ENCODE measurements around the gene METAP1D.
"Not testable (repeated sequence)": the region's sequence is repeated elsewhere in the genome, so short reads cannot be mapped to it uniquely, and the experiment has no call there.

Gene METAP1D

DNA sequence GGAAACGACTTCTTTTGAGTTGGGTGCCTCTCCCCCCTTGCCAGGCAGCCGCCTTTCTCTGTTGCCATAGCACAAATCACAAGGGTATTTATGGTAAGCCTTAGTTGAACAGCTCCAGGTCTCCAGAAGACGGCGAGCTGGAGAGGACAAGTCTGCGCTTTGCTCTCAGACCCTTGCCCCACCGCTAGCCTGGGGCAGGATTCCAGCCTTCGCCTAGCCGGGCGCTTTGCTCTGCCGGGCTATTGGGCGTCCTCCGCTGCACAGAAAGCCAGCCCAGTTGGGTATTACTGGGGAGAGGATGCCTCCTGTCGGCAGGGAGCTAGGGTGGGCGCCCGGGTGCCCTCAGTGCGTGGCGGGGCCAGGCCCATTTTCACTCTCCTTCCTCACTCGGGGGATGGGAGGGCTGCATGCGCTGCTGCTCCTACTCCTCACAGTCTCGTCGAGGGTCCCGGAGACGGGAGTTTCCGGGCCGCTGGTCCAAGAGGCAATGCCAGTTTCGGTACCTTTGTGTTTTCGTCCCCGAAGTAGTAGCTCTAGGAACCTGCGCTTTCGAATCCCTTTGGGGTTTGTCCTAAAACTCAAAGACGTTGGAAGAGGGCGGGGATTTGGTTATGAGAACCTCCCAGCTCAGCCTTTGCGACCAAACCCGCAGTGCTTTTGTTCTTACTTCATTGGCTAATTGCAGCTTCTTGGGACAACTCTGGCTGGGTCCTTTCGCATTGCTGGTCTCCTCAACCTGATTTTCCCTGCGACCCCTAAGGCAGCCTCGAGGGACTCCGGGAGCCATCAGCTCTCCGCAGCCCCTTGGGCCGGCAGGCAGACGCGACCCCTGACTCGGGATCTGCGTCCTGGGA, 106.6 kb downstream of the METAP1D start:
- Histone ChIP-seq H3K9me3 (ENCODE audit: control insufficient read depth, low read length) (no peaks in the 10 kb centered on the region), H3K27ac (ENCODE audit: low read depth, low read length, severe bottlenecking) (no peak overlapping the region), H3K36me3 (ENCODE audit: control insufficient read depth, insufficient read depth, low read length) (no peaks in the 10 kb centered on the region), H3K4me1 (ENCODE audit: control insufficient read depth, insufficient read depth, low read length, poor library complexity, severe bottlenecking) (peaks cover 4% of the 10 kb centered on the region), H3K4me3 (ENCODE audit: extremely low read depth, insufficient read depth, low read length, poor library complexity, severe bottlenecking) (peak overlapping the region; percentile 23)
- WGBS, 2 experiments (ENCODE audit: insufficient coverage in 2 of 2) = 8 to 10% methylated on average over 36 to 43 of the region's 44 CpGs

DNA sequence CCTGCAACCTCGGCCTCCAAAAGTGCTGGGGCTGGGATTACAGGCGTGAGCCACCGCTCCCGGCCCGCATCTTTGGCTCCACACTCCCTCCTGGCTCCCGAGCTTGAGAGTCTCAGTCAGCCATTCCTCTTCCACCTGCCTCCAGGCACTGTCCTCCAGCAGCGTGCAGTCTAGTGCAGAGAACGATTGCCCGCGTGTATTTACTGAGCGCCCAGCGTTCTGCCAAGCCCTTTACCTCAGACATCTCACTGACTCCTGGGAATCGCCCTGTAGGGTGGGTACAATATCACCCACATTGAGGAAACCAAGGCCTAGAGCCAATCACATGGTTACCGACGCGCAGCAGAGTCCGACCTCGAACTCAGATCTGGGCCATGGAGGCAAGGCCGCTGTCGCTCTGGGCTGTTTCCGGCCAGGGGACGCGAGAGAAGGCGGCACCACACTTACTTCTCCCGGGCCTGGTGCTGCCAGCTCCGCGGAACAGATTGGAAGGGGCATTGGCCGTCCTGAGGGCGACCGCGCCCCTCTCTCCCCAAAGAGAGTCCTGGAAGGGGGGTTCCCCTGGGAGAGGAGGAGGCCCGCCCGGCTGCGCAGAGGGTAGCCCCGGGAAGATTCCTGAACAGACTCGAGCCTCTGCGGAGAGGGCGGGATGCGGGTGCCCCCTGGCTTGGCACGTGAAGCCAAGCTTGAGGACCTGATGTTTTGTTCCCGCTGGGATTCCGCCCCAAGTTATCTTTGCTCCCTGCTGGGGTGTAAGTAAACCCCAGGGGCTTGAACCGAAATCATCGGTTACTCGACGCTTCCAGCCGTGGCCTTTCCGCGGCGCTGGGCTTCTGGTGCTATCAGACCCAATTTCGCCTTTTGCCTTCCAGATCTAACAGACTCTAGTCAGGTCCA, 108.2 kb downstream of the METAP1D start:
- WGBS, 2 experiments (ENCODE audit: insufficient coverage in 2 of 2) = 93 to 94% methylated on average over 44 to 51 of the region's 51 CpGs
- H3K36me3 ChIP-seq (ENCODE audit: control insufficient read depth, insufficient read depth, low read length) = no peaks in the 10 kb centered on the region
- no peak overlapping the region for H3K27ac ChIP-seq (ENCODE audit: low read depth, low read length, severe bottlenecking)
- no peak overlapping the region for H3K4me3 ChIP-seq (ENCODE audit: extremely low read depth, insufficient read depth, low read length, poor library complexity, severe bottlenecking)
- no peaks in the 10 kb centered on the region for H3K9me3 ChIP-seq (ENCODE audit: control insufficient read depth, low read length)
- peaks cover 4% of the 10 kb centered on the region for H3K4me1 ChIP-seq (ENCODE audit: control insufficient read depth, insufficient read depth, low read length, poor library complexity, severe bottlenecking)

DNA sequence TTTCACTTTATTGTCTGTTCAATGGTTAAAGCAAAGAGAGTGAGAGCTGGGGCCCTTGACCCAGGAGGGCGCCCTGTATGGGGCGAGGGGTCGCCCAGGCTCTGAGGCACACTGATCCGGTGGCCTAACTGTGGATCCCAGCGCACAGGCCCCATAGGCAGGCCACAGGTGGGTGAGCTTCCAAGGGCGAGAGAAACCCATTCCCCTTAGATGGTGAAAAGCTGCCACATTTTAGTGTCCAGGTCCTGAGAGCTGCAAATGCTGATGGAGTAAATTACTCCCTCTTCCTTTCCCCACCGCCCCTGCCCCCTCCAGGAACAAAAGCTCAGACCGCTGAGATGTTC, 108.8 kb downstream of the METAP1D start:
- Histone ChIP-seq H3K4me3 (ENCODE audit: extremely low read depth, insufficient read depth, low read length, poor library complexity, severe bottlenecking) (no peak overlapping the region), H3K9me3 (ENCODE audit: control insufficient read depth, low read length) (no peaks in the 10 kb centered on the region), H3K36me3 (ENCODE audit: control insufficient read depth, insufficient read depth, low read length) (no peaks in the 10 kb centered on the region), H3K4me1 (ENCODE audit: control insufficient read depth, insufficient read depth, low read length, poor library complexity, severe bottlenecking) (no peaks in the 10 kb centered on the region), H3K27ac (ENCODE audit: low read depth, low read length, severe bottlenecking) (no peak overlapping the region)
- 88 to 96% methylated on average over 4 to 7 of the region's 8 CpGs for WGBS, 2 experiments (ENCODE audit: insufficient coverage in 2 of 2)

DNA sequence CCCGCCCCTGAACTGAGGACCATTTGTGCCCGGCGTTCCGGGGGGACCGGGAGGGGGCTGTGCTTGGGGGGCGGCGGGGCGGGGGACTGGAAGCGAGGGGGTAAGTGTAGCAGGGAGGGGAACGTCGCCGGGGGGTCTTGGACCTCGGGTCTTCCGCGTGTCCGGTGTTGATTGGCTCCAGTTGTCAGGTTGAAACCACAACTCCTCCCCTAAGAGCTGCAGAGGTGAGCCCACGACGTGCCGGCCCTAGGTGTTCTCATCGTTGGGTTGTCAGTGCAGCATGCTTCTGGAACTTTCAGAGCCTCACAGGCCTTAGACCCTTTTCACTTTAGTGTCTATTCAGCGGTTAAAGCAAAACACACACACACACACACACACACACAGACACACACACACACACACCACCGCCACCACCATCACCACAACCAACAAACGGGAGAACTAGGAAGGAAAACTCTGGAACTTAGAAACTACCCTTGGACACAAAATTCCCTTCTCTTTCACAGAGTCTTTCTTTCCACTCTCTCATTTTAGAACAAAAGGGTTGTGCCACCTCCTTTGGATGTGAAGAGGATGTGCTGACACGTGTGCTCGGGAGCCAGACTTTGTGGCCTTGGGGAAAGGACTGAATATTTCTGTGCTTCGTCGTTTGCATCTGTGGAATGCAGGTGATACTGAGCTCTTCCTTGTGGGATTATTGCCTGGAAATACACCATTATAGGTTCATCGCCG, 109.7 kb downstream of the METAP1D start:
- Histone ChIP-seq H3K4me1 (ENCODE audit: control insufficient read depth, insufficient read depth, low read length, poor library complexity, severe bottlenecking) (no peaks in the 10 kb centered on the region), H3K4me3 (ENCODE audit: extremely low read depth, insufficient read depth, low read length, poor library complexity, severe bottlenecking) (no peak overlapping the region), H3K27ac (ENCODE audit: low read depth, low read length, severe bottlenecking) (no peak overlapping the region), H3K9me3 (ENCODE audit: control insufficient read depth, low read length) (no peaks in the 10 kb centered on the region), H3K36me3 (ENCODE audit: control insufficient read depth, insufficient read depth, low read length) (no peaks in the 10 kb centered on the region)
- WGBS, 2 experiments (ENCODE audit: insufficient coverage in 2 of 2) = 81 to 82% methylated on average over 15 to 16 of the region's 29 CpGs

DNA sequence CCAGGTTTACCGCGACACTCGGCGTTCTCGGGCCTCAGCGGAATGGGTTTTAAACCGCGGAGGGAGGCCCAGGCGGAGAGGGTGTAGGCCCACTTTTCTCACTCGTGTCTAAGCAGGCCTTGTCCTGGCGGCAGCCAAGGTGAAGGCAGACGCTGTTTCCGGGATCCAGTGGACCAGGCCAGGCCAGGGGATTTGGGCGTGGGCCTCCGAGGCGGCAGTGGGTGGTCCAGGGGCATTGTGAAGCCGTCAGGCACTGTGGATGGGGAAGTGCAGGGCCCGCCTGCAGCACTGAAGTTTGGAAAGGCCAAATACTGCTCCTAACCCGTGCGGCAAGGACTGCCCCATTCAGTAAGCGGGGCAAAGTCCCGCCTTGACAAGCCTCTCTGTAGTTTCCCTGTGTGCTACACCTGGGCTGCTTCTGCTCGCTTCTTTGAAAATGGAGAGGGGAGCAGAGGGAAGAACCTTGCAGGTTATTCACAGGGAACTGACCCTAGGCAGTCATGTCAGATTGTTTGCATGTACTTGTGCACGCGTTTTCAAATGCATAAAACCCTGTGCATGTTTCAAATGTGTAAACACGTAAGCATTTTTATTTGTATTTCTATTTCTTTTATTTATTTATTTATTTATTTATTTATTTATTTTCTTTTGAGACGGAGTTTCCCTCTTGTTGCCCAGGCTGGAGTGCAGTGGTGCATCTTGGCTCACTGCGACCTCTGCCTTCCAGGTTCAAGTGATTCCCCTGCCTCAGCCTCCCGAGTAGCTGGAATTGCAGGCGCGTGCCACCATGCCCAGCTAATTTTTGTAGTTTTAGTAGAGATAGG, 110.4 kb downstream of the METAP1D start:
- H3K4me1 ChIP-seq (ENCODE audit: control insufficient read depth, insufficient read depth, low read length, poor library complexity, severe bottlenecking) = no peaks in the 10 kb centered on the region
- WGBS, 2 experiments (ENCODE audit: insufficient coverage in 2 of 2) = 79 to 86% methylated on average over 27 to 30 of the region's 31 CpGs
- H3K27ac ChIP-seq (ENCODE audit: low read depth, low read length, severe bottlenecking) = no peak overlapping the region
- no peak overlapping the region for H3K4me3 ChIP-seq (ENCODE audit: extremely low read depth, insufficient read depth, low read length, poor library complexity, severe bottlenecking)
- H3K36me3 ChIP-seq (ENCODE audit: control insufficient read depth, insufficient read depth, low read length) = no peaks in the 10 kb centered on the region
- no peaks in the 10 kb centered on the region for H3K9me3 ChIP-seq (ENCODE audit: control insufficient read depth, low read length)

DNA sequence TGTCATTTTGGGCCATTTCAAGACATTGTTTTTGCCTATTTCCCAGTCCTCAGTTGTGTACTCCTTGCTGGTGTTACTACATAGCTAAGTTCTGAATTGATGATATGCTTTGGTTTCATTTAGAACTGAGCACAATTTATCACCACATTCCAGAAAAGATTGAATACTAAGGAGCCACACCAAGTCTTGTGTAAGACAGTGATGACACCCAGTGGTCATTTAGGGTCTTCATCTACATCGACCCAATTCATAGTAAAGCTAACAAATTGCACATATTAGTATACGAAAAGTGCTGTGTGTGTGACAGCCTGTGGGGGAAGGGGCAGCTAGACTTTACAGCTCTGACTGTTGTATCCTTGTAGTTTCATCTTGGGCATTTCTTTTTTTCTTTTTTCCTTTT, 113.9 kb downstream of the METAP1D start:
- no CpG with 5 or more reads among the region's 2 CpGs for WGBS, 2 experiments (ENCODE audit: insufficient coverage in 2 of 2)
- Histone ChIP-seq H3K27ac (ENCODE audit: low read depth, low read length, severe bottlenecking) (no peak overlapping the region), H3K4me3 (ENCODE audit: extremely low read depth, insufficient read depth, low read length, poor library complexity, severe bottlenecking) (no peak overlapping the region)

DNA sequence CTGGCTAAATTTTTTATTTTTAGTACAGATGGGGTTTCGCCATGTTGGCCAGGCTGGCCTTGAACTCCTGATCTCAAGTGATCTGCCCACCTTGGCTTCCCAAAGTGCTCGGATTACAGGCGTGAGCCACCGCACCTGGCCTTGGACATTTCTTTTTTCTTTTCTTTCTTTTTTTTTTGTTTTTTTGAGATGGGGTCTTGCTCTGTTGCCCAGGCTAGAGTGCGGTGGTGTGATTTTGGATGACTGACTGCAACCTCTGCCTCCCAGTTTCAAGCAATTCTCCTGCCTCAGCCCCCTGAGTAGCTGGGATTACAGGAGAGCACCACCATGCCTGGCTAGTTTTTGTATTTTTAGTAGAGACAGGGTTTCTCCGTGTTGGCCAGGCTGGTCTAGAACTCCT, 114.4 kb downstream of the METAP1D start:
- not testable (repeated sequence) for H3K9me3 ChIP-seq (ENCODE audit: control insufficient read depth, low read length); H3K4me1 ChIP-seq (ENCODE audit: control insufficient read depth, insufficient read depth, low read length, poor library complexity, severe bottlenecking); H3K27ac ChIP-seq (ENCODE audit: low read depth, low read length, severe bottlenecking); H3K4me3 ChIP-seq (ENCODE audit: extremely low read depth, insufficient read depth, low read length, poor library complexity, severe bottlenecking); H3K36me3 ChIP-seq (ENCODE audit: control insufficient read depth, insufficient read depth, low read length)
- 94 to 100% methylated on average over 2 of the region's 6 CpGs for WGBS, 2 experiments (ENCODE audit: insufficient coverage in 2 of 2)

More for the DNA sequence above, 113.9 kb downstream of the METAP1D start:
- H3K9me3 ChIP-seq (ENCODE audit: control insufficient read depth, low read length) = no peaks in the 10 kb centered on the region
- H3K4me1 ChIP-seq (ENCODE audit: control insufficient read depth, insufficient read depth, low read length, poor library complexity, severe bottlenecking) = no peaks in the 10 kb centered on the region
- H3K36me3 ChIP-seq (ENCODE audit: control insufficient read depth, insufficient read depth, low read length) = no peaks in the 10 kb centered on the region

DNA sequence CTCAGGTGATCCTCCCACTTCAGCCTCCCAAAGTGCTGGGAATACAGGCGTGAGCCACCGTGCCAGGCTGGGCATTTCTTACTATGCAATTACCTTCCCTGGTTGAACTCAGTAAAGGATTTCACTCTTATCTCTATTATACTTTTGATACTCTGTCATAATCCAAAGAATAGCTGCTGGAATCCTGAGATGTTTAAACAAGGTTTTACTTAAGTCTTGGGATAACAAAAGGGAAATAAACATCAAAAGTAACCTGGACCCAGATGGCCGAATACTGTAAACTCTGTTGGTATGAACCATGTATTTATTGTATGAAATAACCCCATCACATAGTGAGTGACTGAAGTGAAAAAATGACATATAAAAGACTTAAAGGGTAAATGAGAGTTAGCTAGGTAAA, 114.8 kb downstream of the METAP1D start:
- Histone ChIP-seq H3K36me3 (ENCODE audit: control insufficient read depth, insufficient read depth, low read length) (no peaks in the 10 kb centered on the region), H3K4me3 (ENCODE audit: extremely low read depth, insufficient read depth, low read length, poor library complexity, severe bottlenecking) (no peak overlapping the region), H3K27ac (ENCODE audit: low read depth, low read length, severe bottlenecking) (no peak overlapping the region), H3K9me3 (ENCODE audit: control insufficient read depth, low read length) (no peaks in the 10 kb centered on the region), H3K4me1 (ENCODE audit: control insufficient read depth, insufficient read depth, low read length, poor library complexity, severe bottlenecking) (no peaks in the 10 kb centered on the region)
- 85 to 89% methylated on average over 2 to 3 of the region's 3 CpGs for WGBS, 2 experiments (ENCODE audit: insufficient coverage in 2 of 2)

DNA sequence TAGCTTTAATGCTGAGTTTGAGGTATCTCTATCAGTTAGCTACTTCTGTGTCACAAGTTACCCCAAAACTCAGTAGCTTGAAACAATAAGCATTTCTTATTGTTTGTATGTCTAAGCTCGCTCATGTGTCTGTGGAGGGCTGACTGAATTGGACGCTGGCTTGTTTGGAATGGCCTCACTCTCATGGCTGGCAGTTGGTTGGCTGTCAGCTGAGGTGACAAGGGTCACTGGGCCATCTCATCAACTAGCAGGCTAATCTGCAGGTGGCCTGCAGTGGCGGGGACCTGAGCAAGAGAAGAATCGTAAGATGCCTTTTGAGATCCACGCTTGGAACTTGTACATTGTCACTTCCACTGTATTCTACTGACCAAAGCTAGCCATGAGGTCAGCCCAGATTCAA, 116.4 kb downstream of the METAP1D start:
- Histone ChIP-seq H3K36me3 (ENCODE audit: control insufficient read depth, insufficient read depth, low read length) (no peaks in the 10 kb centered on the region), H3K4me3 (ENCODE audit: extremely low read depth, insufficient read depth, low read length, poor library complexity, severe bottlenecking) (no peak overlapping the region), H3K27ac (ENCODE audit: low read depth, low read length, severe bottlenecking) (no peak overlapping the region), H3K9me3 (ENCODE audit: control insufficient read depth, low read length) (no peaks in the 10 kb centered on the region), H3K4me1 (ENCODE audit: control insufficient read depth, insufficient read depth, low read length, poor library complexity, severe bottlenecking) (no peaks in the 10 kb centered on the region)
- WGBS, 2 experiments (ENCODE audit: insufficient coverage in 2 of 2) = 83 to 89% methylated on average over 4 to 5 of the region's 5 CpGs

DNA sequence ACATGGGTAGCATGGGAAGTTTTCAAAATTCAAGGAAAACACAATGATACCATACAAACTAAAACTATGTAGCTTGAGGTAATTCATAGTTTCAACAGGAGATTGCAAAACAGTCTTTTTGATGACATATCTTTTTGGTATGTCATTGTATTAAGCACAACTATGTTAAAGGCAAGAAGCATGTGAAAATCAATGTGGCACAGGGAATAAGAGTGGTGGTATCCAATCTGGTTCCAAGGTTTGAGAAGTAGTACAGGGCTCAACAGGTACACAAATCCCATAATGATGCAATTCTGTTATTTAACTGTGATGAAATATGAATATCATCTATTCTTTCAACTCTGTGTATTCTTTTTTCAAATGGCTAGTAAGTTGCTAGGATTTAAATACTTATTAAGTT, 119.3 kb downstream of the METAP1D start:
- no peak overlapping the region for H3K27ac ChIP-seq (ENCODE audit: low read depth, low read length, severe bottlenecking)
- no peaks in the 10 kb centered on the region for H3K9me3 ChIP-seq (ENCODE audit: control insufficient read depth, low read length)
- H3K4me3 ChIP-seq (ENCODE audit: extremely low read depth, insufficient read depth, low read length, poor library complexity, severe bottlenecking) = no peak overlapping the region

More for the DNA sequence above, 119.3 kb downstream of the METAP1D start:
- Histone ChIP-seq H3K36me3 (ENCODE audit: control insufficient read depth, insufficient read depth, low read length) (no peaks in the 10 kb centered on the region), H3K4me1 (ENCODE audit: control insufficient read depth, insufficient read depth, low read length, poor library complexity, severe bottlenecking) (no peaks in the 10 kb centered on the region)
